ENCODE measurements around the gene ITGB7. TPM values are rescaled to one million over a fixed set of nuclear protein-coding genes. Genes with fewer than 3 reads are reported as not detected.

ITGB7 gene
- total and polyA plus RNA-seq, 10 donors: 23.9 to 75.5 (median 55.8) TPM

DNA sequence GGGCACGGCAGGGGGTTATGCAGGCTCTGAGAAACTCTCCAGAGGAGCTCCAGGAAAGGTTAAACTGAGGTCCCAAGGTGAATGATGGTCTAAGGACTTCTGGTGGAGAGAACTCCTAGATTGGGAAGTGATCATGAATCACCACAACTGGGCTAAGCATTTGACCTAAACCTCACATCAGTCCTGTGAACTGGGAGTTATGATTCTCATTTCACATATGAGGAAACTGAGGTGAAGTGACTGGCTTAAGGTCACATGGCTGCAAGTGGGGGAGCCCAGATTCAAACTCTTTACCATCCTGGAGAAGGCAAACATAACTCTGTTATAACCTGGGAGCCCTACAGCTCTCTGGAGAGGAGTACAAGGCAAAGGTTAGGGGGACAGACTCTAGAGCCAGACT, 20.8 kb upstream of the ITGB7 start:
- no peak overlapping the region for H3K4me3 ChIP-seq
- H3K9me3 ChIP-seq: no peaks in the 10 kb centered on the region
- H3K4me1 ChIP-seq: peaks cover 17 to 48% (median 36%) of the 10 kb centered on the region in 6 donors
- no peak overlapping the region for H3K27ac ChIP-seq
- intact Hi-C loops (cut with DNase I; ENCODE audit: low total_unique reads): no loop called here
- TF ChIP-seq, protein P1, sequence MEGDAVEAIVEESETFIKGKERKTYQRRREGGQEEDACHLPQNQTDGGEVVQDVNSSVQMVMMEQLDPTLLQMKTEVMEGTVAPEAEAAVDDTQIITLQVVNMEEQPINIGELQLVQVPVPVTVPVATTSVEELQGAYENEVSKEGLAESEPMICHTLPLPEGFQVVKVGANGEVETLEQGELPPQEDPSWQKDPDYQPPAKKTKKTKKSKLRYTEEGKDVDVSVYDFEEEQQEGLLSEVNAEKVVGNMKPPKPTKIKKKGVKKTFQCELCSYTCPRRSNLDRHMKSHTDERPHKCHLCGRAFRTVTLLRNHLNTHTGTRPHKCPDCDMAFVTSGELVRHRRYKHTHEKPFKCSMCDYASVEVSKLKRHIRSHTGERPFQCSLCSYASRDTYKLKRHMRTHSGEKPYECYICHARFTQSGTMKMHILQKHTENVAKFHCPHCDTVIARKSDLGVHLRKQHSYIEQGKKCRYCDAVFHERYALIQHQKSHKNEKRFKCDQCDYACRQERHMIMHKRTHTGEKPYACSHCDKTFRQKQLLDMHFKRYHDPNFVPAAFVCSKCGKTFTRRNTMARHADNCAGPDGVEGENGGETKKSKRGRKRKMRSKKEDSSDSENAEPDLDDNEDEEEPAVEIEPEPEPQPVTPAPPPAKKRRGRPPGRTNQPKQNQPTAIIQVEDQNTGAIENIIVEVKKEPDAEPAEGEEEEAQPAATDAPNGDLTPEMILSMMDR (IDR thresholded peaks at IDR 0.05 in 8 of 11, conservative IDR thresholded peaks at IDR 0.05 in 3 of 11): no peak
- TF ChIP-seq POLR2AphosphoS5 (IDR thresholded peaks at IDR 0.05): no peak
- no peak for TF ChIP-seq POLR2A (IDR thresholded peaks at IDR 0.05)
- no peak for DNase-seq
- H3K27me3 ChIP-seq (replicated peaks in 1 of 7): peaks cover 0 to 18% (median 0%) of the 10 kb centered on the region in 7 donors
- no peaks in the 10 kb centered on the region for H3K36me3 ChIP-seq
- WGBS, 5 donors: 86 to 100% (median 92%) methylated on average over 1 of the region's 1 CpG

DNA sequence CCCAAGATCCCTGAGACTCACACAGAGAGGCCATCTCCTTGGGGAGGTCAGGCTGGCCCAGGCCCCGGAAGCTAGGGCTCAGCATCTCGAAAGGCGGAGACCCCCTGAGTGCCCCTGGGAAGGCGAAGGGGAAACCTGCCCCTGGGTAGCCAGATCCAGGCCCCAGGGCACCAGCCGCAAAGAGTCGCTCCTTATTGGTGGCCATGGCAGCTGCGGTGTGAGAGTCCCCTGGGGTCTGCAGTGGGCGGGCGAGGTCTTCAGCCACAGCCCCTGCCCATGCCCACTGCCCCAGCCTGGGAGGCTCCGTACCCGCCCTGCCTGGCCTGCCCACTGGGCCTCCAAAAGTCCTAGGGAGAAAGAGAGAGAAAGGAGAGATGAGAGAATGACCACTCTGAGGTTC, 20.3 kb upstream of the ITGB7 start:
- H3K4me1 ChIP-seq: peaks cover 16 to 48% (median 36%) of the 10 kb centered on the region in 6 donors
- H3K9me3 ChIP-seq: no peaks in the 10 kb centered on the region
- TF ChIP-seq, protein P1 (IDR thresholded peaks at IDR 0.05 in 8 of 11, conservative IDR thresholded peaks at IDR 0.05 in 3 of 11): no peak
- TF ChIP-seq POLR2AphosphoS5 (IDR thresholded peaks at IDR 0.05): no peak
- TF ChIP-seq POLR2A (IDR thresholded peaks at IDR 0.05): no peak
- peak; percentile 70 for DNase-seq
- WGBS, 5 donors: 93 to 96% (median 95%) methylated on average over 9 to 11 of the region's 11 CpGs
- intact Hi-C loops (cut with DNase I; ENCODE audit: low total_unique reads): no loop called here
- H3K4me3 ChIP-seq: no peak overlapping the region
- no peaks in the 10 kb centered on the region for H3K36me3 ChIP-seq
- H3K27me3 ChIP-seq (replicated peaks in 1 of 7): peaks cover 0 to 13% (median 0%) of the 10 kb centered on the region in 7 donors
- no peak overlapping the region for H3K27ac ChIP-seq

DNA sequence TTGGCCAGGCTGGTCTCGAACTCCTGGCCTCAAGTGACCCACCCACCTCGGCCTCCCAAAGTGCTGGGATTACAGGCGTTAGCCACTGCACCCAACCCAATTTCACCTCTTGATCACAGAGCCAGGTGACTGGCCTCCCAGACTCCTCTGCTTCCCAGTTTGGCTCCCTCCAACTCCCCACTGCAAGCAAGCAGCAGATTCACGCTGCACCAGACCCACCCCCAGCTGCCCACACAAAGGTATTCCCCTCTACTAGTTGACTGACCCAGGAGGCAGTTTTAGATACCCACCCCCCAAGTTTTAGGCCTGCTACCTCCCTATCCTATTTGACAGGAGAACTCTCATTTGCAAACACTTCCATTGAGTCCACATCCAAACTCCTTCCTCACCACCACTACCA, 19.8 kb upstream of the ITGB7 start:
- H3K4me1 ChIP-seq: peaks cover 18 to 48% (median 37%) of the 10 kb centered on the region in 6 donors
- DNase-seq: peak; percentile 45

DNA sequence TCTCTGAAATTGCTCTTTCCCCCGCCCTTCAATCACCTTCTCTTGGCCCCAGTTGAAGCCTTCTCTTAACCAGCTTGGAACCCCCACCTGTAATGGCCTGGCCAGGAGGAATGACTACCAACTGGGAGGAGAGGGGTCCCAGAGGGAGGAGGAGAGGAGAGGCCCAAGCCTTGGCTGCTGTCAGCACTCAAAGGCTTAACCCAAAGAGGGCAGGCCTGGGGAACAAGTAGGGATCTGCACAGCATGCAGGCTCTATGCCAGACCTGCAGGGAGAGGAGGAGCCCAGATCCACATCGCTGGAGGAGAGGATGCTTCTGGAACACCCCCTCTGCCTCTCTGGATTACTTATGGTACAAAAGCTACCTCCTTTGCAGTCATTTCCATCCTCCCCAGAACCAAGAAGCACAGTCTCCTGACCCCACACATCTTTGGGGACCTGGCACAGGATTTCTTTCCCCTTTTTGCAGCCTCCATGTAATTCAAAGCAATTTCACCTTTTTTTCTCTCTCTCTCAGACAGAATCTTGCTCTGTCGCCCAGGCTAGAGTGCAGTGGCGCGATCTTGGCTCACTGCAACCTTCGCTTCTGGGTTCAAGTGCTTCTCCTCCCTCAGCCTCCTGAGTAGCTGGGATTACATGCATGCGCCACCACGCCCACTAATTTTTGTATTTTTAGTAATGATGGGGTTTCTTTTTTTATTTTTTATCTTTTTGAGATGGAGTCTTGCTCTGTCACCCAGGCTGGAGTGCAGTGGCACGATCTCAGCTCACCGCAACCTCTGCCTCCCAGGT, 18.8 kb upstream of the ITGB7 start:
- no peak overlapping the region for H3K27ac ChIP-seq
- intact Hi-C loops (cut with DNase I; ENCODE audit: low total_unique reads): no loop called here

More for the DNA sequence above, 19.8 kb upstream of the ITGB7 start:
- 84 to 100% (median 89%) methylated on average over 4 of the region's 4 CpGs for WGBS, 5 donors
- H3K9me3 ChIP-seq: no peaks in the 10 kb centered on the region
- peaks cover 0 to 8% (median 0%) of the 10 kb centered on the region in 7 donors for H3K27me3 ChIP-seq (replicated peaks in 1 of 7)
- no peak overlapping the region for H3K27ac ChIP-seq
- TF ChIP-seq POLR2A (IDR thresholded peaks at IDR 0.05) (no peak), POLR2AphosphoS5 (IDR thresholded peaks at IDR 0.05) (no peak)
- TF ChIP-seq, protein P1 (IDR thresholded peaks at IDR 0.05 in 8 of 11, conservative IDR thresholded peaks at IDR 0.05 in 3 of 11): no peak
- no peak overlapping the region for H3K4me3 ChIP-seq
- no peaks in the 10 kb centered on the region for H3K36me3 ChIP-seq
- intact Hi-C loops (cut with DNase I; ENCODE audit: low total_unique reads): no loop called here

More for the DNA sequence above, 18.8 kb upstream of the ITGB7 start:
- Histone ChIP-seq H3K4me1 (peaks cover 11 to 44% (median 33%) of the 10 kb centered on the region in 6 donors), H3K9me3 (no peaks in the 10 kb centered on the region), H3K36me3 (no peaks in the 10 kb centered on the region), H3K27me3 (replicated peaks in 1 of 7) (no peaks in the 10 kb centered on the region), H3K4me3 (no peak overlapping the region)
- WGBS, 5 donors: 91 to 97% (median 95%) methylated on average over 10 of the region's 10 CpGs
- TF ChIP-seq POLR2AphosphoS5 (IDR thresholded peaks at IDR 0.05) (no peak), POLR2A (IDR thresholded peaks at IDR 0.05) (no peak)
- TF ChIP-seq, protein P1 (IDR thresholded peaks at IDR 0.05 in 8 of 11, conservative IDR thresholded peaks at IDR 0.05 in 3 of 11): no peak
- DNase-seq: peak; percentile 58
